ENCODE measurements around the gene SRMS. TPM values are rescaled to one million over a fixed set of nuclear protein-coding genes. Genes with fewer than 3 reads are reported as not detected.

The SRMS gene
- total RNA-seq, 1 donor from 2014 or later = not detected

DNA sequence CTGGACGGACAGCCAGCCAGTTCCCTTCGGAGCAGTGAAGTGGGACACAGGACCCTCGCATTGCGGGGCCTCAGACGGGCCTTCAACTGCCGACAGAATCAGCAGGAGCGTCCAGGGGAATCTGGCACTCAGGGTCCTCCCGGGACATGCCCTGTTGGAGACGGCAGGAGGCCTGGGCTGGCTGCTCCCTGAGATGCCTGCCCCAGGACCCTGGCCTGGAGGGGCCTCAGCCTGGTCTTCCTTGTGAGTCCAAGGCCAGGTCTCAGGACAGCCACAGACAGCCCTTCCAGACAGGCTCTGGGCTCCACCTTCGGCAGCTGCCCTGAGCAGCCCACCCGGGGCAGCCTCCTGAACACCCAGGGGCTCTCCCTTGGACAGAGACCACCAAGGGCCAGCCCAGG is 41.1 kb upstream of the SRMS start:
- no peaks in the 10 kb centered on the region for H3K4me1 ChIP-seq
- no peak overlapping the region for H3K4me3 ChIP-seq

DNA sequence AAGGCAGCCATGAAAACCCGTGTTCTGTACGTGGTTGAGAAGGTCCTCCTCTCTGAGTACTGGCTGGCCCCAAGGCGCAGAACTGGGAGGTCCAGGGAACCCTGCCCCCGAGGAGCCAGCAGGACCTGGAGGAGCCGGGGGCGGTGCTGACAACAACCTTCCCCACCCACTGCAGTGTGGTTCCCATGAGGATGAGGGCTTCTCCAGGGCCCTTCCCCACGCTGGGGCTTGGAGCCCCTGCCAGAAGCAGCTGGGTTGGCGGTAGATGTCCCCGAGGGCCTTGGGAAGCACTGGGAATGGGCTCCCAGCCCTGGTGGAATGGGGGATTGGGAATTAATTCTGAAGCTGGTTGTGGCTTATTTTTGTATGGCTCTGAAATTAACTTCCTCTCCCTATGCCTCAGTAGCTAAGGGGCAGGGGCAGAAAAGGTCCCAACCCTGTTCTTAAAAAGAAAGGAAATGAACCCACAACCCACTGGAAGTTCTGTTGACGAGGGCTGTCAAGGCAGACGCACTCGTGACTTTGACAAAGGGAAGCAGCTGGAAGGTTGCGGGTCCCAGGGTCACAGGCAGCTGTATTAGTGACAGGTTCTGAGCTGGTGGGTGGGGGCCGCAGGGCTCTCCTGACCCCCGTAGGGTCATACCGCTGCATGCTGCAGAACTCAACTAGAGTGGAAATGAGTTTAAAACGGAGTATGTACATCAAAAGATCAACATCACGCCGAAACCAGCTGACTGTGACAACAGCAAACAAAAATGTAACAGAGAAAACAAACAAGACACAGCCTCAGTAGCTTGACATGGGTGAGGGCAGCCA is 40.4 kb upstream of the SRMS start:
- Histone ChIP-seq H3K27ac (no peak overlapping the region), H3K9me3 (no peaks in the 10 kb centered on the region), H3K27me3 (no peaks in the 10 kb centered on the region), H3K36me3 (peaks cover 0 to 32% of the 10 kb centered on the region in 2 donors), H3K4me3 (no peak overlapping the region), H3K4me1 (no peaks in the 10 kb centered on the region)
- intact Hi-C loops (cut with DNase I) = no loop called here
- TF ChIP-seq, protein P1, sequence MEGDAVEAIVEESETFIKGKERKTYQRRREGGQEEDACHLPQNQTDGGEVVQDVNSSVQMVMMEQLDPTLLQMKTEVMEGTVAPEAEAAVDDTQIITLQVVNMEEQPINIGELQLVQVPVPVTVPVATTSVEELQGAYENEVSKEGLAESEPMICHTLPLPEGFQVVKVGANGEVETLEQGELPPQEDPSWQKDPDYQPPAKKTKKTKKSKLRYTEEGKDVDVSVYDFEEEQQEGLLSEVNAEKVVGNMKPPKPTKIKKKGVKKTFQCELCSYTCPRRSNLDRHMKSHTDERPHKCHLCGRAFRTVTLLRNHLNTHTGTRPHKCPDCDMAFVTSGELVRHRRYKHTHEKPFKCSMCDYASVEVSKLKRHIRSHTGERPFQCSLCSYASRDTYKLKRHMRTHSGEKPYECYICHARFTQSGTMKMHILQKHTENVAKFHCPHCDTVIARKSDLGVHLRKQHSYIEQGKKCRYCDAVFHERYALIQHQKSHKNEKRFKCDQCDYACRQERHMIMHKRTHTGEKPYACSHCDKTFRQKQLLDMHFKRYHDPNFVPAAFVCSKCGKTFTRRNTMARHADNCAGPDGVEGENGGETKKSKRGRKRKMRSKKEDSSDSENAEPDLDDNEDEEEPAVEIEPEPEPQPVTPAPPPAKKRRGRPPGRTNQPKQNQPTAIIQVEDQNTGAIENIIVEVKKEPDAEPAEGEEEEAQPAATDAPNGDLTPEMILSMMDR (IDR thresholded peaks at IDR 0.05) = no peak
- TF ChIP-seq POLR2A (IDR thresholded peaks at IDR 0.05) (no peak), POLR2AphosphoS5 (IDR thresholded peaks at IDR 0.05; ENCODE audit: insufficient read depth in 1 of 2, low read depth in 1 of 2) (no peak)
- no peak for DNase-seq (ENCODE audit: extremely low spot score in 2 of 2)

More for the DNA sequence above, 41.1 kb upstream of the SRMS start:
- intact Hi-C loops (cut with DNase I) = no loop called here
- TF ChIP-seq POLR2A (IDR thresholded peaks at IDR 0.05) = no peak
- TF ChIP-seq POLR2AphosphoS5 (IDR thresholded peaks at IDR 0.05; ENCODE audit: insufficient read depth in 1 of 2, low read depth in 1 of 2) = no peak
- TF ChIP-seq, protein P1 (IDR thresholded peaks at IDR 0.05) = no peak
- H3K9me3 ChIP-seq = no peaks in the 10 kb centered on the region
- DNase-seq (ENCODE audit: extremely low spot score in 2 of 2) = no peak
- peaks cover 0 to 37% of the 10 kb centered on the region in 2 donors for H3K36me3 ChIP-seq
- no peaks in the 10 kb centered on the region for H3K27me3 ChIP-seq
- no peak overlapping the region for H3K27ac ChIP-seq

- Histone ChIP-seq H3K27me3 (no peaks in the 10 kb centered on the region), H3K4me3 (no peak overlapping the region), H3K9me3 (no peaks in the 10 kb centered on the region), H3K36me3 (peaks cover 0 to 25% of the 10 kb centered on the region in 2 donors), H3K4me1 (no peaks in the 10 kb centered on the region), H3K27ac (no peak overlapping the region)
- DNase-seq (ENCODE audit: extremely low spot score in 2 of 2) = no peak
- intact Hi-C loops (cut with DNase I) = no loop called here
- TF ChIP-seq POLR2A (IDR thresholded peaks at IDR 0.05) (no peak), POLR2AphosphoS5 (IDR thresholded peaks at IDR 0.05; ENCODE audit: insufficient read depth in 1 of 2, low read depth in 1 of 2) (no peak)
- TF ChIP-seq, protein P1 (IDR thresholded peaks at IDR 0.05) = no peak
Measured at GRCh38 chr20:63587256-63587655, 39.7 kb upstream of the SRMS start.

DNA sequence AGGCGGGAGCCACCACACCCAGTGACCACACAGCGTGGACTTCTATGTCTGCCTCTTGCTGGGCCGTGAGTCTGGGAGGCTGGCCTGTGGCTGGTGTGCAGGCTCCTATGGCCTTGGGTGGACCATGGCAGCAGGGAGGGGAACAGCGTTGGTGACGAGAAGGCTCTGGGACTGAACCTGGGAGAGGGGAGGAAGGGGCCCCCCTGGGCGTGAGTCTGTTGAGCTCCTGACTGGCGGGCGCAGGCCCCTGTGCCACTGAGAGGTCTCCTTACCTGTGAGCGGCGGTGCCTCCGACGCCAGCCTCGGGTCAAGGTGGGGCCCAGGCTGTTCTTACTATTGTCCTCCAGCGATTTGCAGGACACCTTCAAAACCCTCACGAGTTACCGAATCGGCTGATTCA is 39.2 kb upstream of the SRMS start:
- Histone ChIP-seq H3K27me3 (no peaks in the 10 kb centered on the region), H3K4me3 (no peak overlapping the region), H3K27ac (no peak overlapping the region), H3K9me3 (no peaks in the 10 kb centered on the region), H3K4me1 (no peaks in the 10 kb centered on the region), H3K36me3 (peaks cover 0 to 20% of the 10 kb centered on the region in 2 donors)
- DNase-seq (ENCODE audit: extremely low spot score in 2 of 2) = no peak
- intact Hi-C loops (cut with DNase I) = no loop called here
- TF ChIP-seq, protein P1 (IDR thresholded peaks at IDR 0.05) = no peak
